ENCODE results near the gene TSPAN9. TPM values are rescaled to one million over a fixed set of nuclear protein-coding genes. Genes with fewer than 3 reads are reported as not detected.

TSPAN9 gene
- total and polyA plus RNA-seq, 2 experiments from 2014 or later, result 6.0 to 31.5 TPM

DNA sequence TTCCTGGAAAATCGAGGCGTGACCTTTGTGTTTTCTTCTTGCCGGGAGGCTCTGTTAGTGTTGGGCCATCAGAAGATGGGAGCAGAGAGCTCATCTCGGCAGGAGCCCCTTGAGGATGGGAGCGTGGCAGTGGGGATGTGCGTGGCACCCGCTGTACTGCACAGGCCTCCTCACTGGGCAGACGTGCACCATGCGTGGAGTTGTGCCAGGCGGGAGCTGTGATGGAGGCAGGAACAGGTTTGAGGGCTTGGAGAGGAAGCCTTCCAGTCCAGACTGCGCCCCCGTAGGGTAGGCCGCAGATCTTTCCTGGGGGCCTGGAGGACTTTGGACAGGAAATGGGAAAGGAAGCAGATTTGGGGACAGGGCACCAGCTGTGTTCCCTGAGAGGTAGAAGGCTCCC is 197.5 kb downstream of the TSPAN9 start (continued):
- TF ChIP-seq, protein P1, sequence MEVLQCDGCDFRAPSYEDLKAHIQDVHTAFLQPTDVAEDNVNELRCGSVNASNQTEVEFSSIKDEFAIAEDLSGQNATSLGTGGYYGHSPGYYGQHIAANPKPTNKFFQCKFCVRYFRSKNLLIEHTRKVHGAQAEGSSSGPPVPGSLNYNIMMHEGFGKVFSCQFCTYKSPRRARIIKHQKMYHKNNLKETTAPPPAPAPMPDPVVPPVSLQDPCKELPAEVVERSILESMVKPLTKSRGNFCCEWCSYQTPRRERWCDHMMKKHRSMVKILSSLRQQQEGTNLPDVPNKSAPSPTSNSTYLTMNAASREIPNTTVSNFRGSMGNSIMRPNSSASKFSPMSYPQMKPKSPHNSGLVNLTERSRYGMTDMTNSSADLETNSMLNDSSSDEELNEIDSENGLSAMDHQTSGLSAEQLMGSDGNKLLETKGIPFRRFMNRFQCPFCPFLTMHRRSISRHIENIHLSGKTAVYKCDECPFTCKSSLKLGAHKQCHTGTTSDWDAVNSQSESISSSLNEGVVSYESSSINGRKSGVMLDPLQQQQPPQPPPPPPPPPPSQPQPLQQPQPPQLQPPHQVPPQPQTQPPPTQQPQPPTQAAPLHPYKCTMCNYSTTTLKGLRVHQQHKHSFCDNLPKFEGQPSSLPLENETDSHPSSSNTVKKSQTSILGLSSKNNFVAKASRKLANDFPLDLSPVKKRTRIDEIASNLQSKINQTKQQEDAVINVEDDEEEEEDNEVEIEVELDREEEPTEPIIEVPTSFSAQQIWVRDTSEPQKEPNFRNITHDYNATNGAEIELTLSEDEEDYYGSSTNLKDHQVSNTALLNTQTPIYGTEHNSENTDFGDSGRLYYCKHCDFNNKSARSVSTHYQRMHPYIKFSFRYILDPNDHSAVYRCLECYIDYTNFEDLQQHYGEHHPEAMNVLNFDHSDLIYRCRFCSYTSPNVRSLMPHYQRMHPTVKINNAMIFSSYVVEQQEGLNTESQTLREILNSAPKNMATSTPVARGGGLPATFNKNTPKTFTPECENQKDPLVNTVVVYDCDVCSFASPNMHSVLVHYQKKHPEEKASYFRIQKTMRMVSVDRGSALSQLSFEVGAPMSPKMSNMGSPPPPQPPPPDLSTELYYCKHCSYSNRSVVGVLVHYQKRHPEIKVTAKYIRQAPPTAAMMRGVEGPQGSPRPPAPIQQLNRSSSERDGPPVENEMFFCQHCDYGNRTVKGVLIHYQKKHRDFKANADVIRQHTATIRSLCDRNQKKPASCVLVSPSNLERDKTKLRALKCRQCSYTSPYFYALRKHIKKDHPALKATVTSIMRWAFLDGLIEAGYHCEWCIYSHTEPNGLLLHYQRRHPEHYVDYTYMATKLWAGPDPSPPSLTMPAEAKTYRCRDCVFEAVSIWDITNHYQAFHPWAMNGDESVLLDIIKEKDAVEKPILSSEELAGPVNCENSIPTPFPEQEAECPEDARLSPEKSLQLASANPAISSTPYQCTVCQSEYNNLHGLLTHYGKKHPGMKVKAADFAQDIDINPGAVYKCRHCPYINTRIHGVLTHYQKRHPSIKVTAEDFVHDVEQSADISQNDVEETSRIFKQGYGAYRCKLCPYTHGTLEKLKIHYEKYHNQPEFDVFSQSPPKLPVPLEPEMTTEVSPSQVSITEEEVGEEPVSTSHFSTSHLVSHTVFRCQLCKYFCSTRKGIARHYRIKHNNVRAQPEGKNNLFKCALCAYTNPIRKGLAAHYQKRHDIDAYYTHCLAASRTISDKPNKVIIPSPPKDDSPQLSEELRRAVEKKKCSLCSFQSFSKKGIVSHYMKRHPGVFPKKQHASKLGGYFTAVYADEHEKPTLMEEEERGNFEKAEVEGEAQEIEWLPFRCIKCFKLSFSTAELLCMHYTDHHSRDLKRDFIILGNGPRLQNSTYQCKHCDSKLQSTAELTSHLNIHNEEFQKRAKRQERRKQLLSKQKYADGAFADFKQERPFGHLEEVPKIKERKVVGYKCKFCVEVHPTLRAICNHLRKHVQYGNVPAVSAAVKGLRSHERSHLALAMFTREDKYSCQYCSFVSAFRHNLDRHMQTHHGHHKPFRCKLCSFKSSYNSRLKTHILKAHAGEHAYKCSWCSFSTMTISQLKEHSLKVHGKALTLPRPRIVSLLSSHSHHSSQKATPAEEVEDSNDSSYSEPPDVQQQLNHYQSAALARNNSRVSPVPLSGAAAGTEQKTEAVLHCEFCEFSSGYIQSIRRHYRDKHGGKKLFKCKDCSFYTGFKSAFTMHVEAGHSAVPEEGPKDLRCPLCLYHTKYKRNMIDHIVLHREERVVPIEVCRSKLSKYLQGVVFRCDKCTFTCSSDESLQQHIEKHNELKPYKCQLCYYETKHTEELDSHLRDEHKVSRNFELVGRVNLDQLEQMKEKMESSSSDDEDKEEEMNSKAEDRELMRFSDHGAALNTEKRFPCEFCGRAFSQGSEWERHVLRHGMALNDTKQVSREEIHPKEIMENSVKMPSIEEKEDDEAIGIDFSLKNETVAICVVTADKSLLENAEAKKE (CRISPR knock-in tag; IDR thresholded peaks at IDR 0.05), result no peak
- TF ChIP-seq ZNF331 (CRISPR knock-in tag; IDR thresholded peaks at IDR 0.05; ENCODE audit: low read depth) (no peak), CREB1 (CRISPR knock-in tag; IDR thresholded peaks at IDR 0.05; ENCODE audit: low read depth) (no peak)

DNA sequence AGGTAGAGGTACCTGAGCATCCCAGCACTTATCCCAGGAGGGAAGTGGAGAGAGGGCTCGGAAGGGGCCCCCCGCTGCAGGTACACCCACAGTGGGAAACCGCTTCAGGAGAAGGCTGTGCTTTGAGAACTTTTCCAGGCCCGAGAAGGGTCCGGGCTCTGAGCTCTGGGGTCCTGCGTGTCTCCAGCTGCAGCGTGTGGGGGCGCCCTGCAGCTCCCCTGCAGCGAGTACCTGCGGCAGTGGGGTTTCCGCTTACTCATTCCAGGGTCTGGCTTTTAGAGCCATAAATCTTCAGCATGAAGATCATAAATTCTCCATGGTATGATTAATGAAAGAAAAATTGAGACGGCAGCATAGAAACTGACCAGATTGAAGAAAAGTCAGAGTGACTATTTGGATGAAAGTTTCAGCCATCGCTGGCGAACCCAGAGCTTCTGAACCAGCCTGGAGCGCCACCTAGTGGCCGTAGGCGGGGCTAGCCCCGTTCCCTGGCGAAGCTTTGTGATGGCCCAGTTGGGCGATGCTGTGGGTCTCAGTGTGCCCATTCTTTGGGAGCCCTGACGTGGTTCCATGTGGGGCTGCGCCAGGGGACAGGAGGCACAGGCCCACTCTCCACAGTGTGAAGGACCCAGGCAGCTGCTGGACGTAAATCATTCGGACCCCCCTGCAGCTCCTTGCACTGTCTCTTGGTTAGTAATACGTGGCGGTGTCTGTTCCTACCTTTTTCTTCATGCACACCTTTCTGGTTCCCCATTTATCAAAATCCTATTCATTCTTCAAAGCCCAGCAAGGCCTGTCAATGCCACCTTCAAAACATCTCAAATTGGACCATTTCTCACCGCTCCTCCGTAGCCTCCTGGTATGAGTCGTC is 198.2 kb downstream of the TSPAN9 start:
- H3K36me3 ChIP-seq (ENCODE audit: insufficient read depth), result no peaks in the 10 kb centered on the region
- peak; percentile 89 for DNase-seq (ENCODE audit: low spot score)
- no peaks in the 10 kb centered on the region; the same call in none of the 2 replicates for H3K4me1 ChIP-seq (ENCODE audit: insufficient read depth)
- H3K9me3 Mint-ChIP-seq, result no peaks in the 10 kb centered on the region
- no peak overlapping the region for H2AFZ ChIP-seq
- no peak overlapping the region; the same call in 1 of the 2 replicates for H3K4me3 ChIP-seq
- no peak overlapping the region for H3K27ac Mint-ChIP-seq
- no peaks in the 10 kb centered on the region for H3K79me2 ChIP-seq (replicated peaks; ENCODE audit: insufficient read depth)
- H3K4me1 Mint-ChIP-seq, result peaks cover 28% of the 10 kb centered on the region
- H3K4me3 Mint-ChIP-seq, result peak overlapping the region; percentile 55; the same call in 2 of the 3 replicates
- no peaks in the 10 kb centered on the region for H3F3A ChIP-seq (replicated peaks; ENCODE audit: low read depth)
- H3K36me3 Mint-ChIP-seq (ENCODE audit: low read depth), result no peaks in the 10 kb centered on the region
- H3K4me2 ChIP-seq, result peak overlapping the region; percentile 71; the same call in 1 of the 2 replicates
- no peaks in the 10 kb centered on the region; the same call in 1 of the 2 replicates for H4K20me1 ChIP-seq (replicated peaks; ENCODE audit: insufficient read depth)
- H3K27ac ChIP-seq (ENCODE audit: low read depth), result 0 out of 2 replicates have a peak overlapping the region, but pooled peaks have one; percentile 33
- ATAC-seq, result peak; percentile 84
- TF ChIP-seq, protein P2, sequence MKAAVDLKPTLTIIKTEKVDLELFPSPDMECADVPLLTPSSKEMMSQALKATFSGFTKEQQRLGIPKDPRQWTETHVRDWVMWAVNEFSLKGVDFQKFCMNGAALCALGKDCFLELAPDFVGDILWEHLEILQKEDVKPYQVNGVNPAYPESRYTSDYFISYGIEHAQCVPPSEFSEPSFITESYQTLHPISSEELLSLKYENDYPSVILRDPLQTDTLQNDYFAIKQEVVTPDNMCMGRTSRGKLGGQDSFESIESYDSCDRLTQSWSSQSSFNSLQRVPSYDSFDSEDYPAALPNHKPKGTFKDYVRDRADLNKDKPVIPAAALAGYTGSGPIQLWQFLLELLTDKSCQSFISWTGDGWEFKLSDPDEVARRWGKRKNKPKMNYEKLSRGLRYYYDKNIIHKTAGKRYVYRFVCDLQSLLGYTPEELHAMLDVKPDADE (IDR thresholded peaks at IDR 0.05), result no peak
- no peak for TF ChIP-seq ZNF331 (CRISPR knock-in tag; IDR thresholded peaks at IDR 0.05; ENCODE audit: low read depth)
- TF ChIP-seq, protein P3, sequence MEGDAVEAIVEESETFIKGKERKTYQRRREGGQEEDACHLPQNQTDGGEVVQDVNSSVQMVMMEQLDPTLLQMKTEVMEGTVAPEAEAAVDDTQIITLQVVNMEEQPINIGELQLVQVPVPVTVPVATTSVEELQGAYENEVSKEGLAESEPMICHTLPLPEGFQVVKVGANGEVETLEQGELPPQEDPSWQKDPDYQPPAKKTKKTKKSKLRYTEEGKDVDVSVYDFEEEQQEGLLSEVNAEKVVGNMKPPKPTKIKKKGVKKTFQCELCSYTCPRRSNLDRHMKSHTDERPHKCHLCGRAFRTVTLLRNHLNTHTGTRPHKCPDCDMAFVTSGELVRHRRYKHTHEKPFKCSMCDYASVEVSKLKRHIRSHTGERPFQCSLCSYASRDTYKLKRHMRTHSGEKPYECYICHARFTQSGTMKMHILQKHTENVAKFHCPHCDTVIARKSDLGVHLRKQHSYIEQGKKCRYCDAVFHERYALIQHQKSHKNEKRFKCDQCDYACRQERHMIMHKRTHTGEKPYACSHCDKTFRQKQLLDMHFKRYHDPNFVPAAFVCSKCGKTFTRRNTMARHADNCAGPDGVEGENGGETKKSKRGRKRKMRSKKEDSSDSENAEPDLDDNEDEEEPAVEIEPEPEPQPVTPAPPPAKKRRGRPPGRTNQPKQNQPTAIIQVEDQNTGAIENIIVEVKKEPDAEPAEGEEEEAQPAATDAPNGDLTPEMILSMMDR (conservative IDR thresholded peaks at IDR 0.05; ENCODE audit: low read depth in 2 of 2), result peak; percentile 88 to 99
- H3K27me3 ChIP-seq (ENCODE audit: insufficient read depth), result no peaks in the 10 kb centered on the region
- peaks cover 10% of the 10 kb centered on the region for H3K27me3 Mint-ChIP-seq (ENCODE audit: insufficient read depth, low read depth, poor library complexity)
- H3K9me2 ChIP-seq (ENCODE audit: insufficient read depth), result no peaks in the 10 kb centered on the region
